GM19328 (cell line): ENCODE data around the gene MYF6.
A peak's percentile ranks its signal among the peaks of the same experiment; 100 is the strongest.

Experiments used
- ATAC-seq: cut with Tn5 transposase; IDR thresholded peaks from one replicate; pipeline ENCODE4 v1.9.1; 2021; ENCODE audit warnings: mild to moderate bottlenecking, moderate library complexity; ENCODE audit not compliant: unreplicated experiment

Gene MYF6

DNA sequence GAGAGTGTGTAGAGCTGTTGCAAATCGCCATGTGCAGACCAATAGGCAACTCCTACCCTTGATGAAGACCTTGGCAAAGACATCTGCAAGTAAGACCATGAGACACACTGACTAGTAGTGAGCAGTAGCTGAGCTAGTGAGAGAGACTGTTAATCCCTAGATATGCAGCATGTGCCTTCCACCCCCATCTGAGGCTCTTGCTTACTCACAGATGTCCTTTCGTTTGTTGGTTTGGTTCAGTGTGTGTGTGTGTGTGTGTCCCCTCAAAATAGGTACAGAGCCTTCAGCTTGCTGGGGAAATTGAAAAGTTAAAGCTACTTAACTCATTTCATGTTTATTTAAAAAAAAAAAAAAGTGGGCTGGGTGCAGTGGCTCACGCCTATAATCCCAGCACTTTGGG lies 46.8 kb downstream of the MYF6 start:
- no peak for ATAC-seq

DNA sequence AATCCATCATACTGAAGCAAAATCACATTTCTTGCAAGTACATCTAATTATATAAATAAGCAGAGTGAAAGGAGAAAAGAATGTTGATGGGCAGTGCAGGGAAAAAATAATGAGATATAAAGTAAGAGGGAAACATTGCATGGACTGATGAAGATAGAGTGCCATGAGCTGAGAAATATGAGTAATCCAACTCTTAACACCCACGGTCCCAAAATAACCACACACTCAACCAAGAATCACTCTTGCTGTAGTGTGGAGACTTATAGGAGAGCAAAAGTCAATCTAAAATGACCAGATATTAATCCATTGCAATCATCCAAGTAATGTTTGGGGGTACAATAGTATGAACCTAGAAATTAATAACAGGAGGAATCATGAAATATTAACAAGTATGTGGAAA lies 49.4 kb downstream of the MYF6 start:
- peak; percentile 66 for ATAC-seq
